Middle frontal gyrus (tissue), 1 donor: Measurements from ENCODE around the gene KICS2.

Source experiments
- DNase-seq: peaks from one replicate; pipeline ENCODE4 v3.0.0-alpha.2; 2015; ENCODE audit warnings: low spot score; ENCODE audit errors: extremely low spot score

KICS2 gene

DNA sequence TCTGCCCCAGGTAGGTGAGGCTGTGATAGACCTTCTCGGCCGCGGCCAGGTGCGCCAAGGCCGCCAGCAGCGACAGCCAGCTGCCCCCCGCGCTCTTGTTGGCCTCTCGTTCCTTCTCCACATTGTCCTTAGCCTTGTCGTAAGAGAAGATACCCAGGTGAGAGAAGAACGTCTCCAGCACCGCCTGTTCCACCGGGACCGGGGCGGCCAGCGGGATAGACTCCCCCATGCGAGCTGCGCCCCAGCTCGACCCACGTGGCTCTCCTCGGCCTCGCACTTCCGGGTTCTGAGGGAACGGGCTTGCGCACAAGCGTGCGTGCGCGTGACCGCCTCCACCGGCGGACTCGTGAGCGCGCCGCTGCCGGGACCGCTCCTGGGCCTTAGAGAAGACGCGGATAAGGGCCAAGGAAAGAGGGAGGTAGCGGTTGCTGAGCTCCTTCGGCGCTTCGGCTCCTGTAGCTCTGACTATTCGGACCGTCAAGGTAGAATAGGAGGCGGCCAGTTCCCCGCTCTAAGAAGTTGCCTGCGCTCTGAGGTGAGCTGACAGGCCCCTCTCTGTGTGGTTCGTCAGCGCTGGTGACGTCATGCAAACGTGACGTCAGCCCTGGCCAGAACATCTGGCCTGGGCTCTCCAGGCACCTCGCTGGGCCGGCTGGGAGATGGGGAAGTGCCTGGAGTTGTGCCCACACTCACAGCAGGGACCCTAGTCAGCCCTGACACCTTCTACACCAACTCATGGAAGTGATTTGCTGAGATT, at the start of gene KICS2:
Gene KICS2, minus strand, starts transcription at position 288 of the 757 bp plus-strand sequence. Its CDS starts 59 bp downstream, at position 229.
- DNase-seq, result peak; percentile 89

DNA sequence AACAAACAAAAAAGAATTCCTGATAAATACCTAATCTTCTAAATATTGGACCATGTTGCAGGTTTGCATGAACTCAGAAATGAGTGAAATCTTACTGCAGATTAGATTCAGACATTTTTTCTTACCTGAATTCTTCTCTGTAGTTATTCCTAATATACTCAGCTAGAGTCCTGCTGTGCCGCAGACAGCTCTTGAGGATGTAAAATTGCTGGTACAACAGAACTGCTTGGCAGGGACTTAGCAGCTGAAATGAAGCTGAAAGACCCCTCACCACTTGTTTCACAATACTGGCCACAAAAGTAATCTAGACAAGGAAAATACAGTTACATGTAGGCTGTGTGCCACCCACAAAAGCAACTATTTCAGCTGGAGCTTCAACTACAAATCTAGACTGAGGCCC, 48.3 kb upstream of the KICS2 start:
- DNase-seq, result no peak

- DNase-seq, result no peak
These were observed 47.1 kb upstream of the KICS2 start for GRCh38 chr12:64269161-64269560.

DNA sequence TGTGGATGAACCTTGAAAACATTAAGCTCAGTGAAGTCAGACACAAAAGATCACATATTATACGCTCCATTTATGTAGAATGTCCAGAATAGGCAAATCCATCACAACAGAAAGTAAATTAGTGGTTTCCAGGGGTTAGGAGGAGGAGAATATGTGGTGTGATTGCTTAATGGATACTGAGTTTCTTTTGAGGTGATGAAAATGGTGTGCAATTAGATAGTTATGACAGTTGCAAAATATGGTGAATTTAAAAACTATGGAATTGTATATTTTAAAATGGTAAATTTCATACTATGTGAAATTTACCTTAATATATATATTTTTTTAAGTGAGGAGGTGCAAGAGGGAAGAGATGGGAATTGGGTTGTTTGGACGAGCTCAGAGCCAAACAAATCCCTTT, 46.3 kb upstream of the KICS2 start:
- no peak for DNase-seq

GRCh38 chr12:64265839-64266238, 43.7 kb upstream of the KICS2 start:
- no peak for DNase-seq

GRCh38 chr12:64261813-64262212, 39.7 kb upstream of the KICS2 start:
- DNase-seq, result no peak

- DNase-seq, result no peak
These were observed 36.5 kb upstream of the KICS2 start for GRCh38 chr12:64258576-64258975.

DNA sequence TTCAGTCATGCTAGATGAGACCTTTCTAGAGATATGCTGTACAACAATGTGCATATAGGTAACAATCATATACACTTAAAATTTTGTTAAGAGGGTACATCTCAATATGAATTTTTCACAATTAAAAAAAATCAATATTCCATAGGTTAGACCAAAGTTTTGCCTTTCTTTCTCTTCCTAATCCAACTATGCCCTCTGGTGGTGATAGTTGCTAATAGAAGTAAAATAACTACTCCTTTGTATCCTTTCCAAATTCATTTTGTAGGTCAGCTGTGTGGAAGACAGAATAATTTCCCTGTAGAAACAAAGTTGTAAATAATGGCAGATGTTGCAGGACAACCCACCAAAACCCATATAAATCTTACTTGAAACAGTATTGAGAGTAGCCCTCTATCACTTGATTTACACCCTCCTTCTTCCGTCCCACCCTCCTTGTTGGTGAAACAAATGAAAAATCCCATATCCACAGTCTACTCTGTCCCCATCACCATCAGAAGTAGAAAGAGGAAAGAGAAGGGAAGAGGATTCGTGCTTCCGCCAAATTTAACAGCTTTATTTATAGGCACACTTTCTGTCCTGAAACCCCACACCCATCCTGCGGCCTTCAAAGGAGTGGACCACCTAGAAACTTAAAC, 34.2 kb upstream of the KICS2 start:
- DNase-seq, result peak; percentile 71

- no peak for DNase-seq
These were observed 33.2 kb upstream of the KICS2 start for GRCh38 chr12:64255249-64255648.

DNA sequence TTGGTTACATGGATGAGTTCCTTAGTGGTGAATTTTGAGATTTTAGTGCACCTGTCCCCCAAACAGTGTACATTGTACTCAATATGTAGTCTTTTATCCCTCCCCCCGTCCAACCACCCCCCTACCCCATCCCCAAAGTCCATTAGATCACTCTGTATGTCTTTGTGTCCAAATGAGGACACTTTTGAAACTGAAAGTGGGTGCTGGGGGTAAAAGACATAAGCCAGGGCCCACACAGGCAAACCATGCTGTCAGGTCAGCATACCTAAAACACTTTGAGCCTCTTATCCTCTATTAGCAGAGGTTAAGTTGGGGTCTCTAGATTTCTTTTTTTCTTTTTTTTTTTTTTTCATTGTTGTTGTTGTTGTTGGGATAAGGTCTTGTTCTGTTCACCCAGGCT, 31.3 kb upstream of the KICS2 start:
- no peak for DNase-seq

- DNase-seq, result no peak
These were observed 30.6 kb upstream of the KICS2 start for GRCh38 chr12:64252681-64253080.

DNA sequence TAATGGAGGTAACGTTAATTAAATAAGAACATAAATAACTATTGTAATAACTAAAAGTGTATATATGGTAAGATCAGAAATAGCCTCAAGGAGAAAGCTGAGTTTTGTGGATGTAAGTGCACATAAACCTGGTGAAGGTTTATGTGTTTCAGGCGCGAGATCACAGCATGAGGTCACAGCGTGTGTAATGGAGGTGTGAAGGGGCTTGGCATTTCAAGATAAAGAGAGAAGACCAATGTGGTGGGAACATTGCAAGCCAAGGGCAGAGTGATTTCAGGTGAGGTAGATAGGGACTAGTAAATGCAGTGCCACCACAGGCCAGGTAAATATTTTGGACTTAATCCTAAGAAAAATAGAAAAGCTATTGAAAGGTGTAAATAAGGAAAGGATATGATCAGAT, 21.7 kb upstream of the KICS2 start:
- DNase-seq, result no peak

GRCh38 chr12:64240781-64241180, 18.7 kb upstream of the KICS2 start:
- DNase-seq, result no peak

DNA sequence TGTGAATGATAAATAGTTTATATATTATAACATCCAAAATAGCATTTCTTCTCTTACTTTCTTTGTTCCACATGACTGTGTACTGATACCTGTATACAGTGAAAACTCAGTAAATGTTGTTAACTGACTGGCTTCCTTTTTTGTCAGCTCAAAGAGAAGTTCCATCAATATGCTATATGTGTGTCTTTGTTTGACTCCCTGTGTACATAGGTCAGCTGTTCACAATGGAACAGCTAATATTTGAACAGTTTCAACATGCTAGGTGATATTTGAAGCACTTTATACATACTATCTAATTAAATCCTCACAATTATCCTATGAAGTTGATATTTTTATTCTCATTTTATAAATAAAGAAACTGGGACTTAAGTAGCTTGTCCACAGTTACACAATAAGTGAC, 15.3 kb upstream of the KICS2 start:
- DNase-seq, result no peak

DNA sequence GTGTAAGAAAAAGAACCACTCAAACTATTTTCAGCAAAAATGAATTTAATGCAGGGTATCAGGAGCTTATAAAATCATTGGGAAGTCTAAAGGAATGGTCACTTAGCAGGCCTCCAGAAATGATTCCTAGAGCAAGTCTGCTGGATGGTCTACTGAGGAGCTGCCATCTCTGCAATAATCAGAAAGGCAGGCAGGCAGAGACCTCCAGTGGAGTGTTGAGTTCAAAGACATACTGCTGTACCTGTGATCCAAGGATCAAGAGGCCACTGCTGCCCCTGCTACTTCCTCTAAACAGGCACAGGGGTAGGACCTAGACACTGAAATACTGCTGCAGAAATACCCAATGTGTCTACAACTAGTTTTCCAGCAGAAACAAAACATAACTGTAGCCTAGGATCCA, 14.5 kb upstream of the KICS2 start:
- DNase-seq, result no peak

- DNase-seq, result no peak
These were observed 10.1 kb upstream of the KICS2 start for GRCh38 chr12:64232196-64232595.

DNA sequence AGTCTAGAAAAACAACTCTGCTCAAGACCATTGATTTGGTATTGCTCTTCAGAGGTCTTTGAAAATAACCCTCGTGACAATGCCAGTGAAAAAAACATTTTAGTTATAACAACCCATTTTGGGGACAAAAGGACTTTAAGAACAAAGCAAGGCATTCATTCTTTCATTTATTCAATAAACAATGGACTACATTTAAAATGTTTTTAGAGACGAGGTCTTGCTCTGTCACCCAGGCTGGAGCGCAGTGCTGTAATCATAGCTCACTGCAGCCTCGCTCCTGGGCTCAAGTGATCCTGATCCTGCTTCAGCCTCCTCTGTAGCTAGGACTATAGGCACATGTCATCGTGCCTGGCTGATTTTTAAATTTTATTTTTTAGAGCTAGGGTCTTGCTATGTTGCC, 7.7 kb upstream of the KICS2 start:
- no peak for DNase-seq

DNA sequence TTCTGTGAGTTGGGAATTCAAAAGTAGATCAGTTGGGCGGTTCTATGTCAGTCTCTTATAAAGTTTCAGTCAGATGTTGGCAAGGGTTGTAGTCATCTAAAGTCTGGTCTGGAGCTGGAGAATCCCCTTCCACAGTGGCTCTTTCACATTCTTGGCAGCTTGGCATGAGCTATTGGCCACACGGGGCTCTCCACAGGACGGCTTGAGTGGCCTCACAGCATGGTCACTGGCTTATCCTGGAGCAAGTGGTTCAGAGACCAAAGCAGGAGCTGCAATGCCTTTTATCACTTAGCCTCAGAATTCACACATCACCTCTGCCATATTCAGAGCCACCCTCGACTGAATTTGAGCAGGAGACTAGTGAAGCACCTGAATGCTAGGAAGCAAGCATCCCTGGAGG, 7.1 kb upstream of the KICS2 start:
- no peak for DNase-seq

GRCh38 chr12:64225626-64226025, 3.5 kb upstream of the KICS2 start:
- DNase-seq, result no peak

DNA sequence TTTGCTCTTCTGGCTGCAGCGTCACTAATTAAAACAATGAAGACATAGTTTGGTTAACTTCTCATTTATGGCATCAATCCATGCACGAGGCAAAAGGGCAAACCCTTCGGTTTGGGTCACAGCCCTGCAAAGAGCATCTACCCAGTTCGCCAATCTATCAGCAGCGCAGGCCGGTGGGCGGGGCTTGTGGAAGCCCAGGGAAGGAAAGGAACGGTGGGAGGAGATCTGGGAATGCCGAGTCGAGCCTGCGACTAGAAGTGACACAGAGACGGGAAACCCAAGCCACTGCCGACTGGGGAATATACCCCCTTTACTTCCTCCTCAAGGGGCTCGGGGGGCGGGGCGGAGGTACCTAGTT, 466 bp downstream of the KICS2 start:
- DNase-seq, result peak; percentile 77

- DNase-seq, result no peak
These were observed 2.0 kb downstream of the KICS2 start for GRCh38 chr12:64220046-64220445.

DNA sequence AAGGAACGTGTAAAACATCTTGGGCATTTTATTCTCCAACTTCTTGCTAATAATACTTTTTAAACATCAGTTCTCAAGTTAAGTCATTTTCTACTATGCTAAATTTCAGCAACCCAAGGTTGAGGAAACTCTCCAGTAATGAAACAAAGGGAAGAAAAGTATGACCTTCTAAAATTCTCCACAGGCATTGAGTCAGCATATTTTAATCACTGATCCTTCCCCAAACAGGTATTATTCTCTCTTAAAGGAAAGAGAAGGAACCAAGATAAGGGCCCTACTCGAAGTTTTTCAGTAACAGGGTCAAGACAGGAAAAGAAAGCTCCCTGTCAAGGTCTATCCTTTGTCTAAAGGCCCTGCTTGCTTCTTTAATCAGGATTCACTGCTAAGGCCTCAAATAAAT, 3.0 kb downstream of the KICS2 start:
- no peak for DNase-seq

DNA sequence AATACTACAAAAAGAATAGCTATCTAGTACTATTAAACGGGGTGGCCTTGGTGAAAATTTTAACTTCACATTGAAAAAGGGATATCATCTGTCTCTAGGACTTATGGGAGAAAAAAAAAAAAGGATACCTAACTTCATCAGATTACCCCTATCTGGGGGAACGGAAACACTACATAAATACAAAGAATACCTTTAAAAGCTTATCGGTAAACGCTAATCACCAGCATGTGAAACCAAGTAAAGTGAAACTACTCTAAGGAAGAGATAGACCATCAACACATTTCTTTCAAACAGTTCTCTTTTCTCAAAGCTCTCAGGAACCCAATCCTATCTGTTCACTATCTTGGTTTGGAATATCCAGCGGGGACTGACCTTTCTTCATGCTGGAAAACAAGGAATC, 3.5 kb downstream of the KICS2 start:
- no peak for DNase-seq
